MM.1S (cell line): ENCODE measurements around the gene USP6NL.
"Not testable (repeated sequence)": the region's sequence is repeated elsewhere in the genome, so short reads cannot be mapped to it uniquely, and the experiment has no call there.

ENCODE experiments used
- EZH2 ChIP-seq: fragments of 300-600 bp; sonication (generic); optimal IDR thresholded peaks from 2 replicates; pipeline ENCODE3; 2017; ENCODE audit warnings: low read depth, mild to moderate bottlenecking, antibody characterized with exemption, low read length, mixed read lengths
- TF ChIP-seq, protein P1 (sequence below): fragments of 300-600 bp; sonication (generic); IDR thresholded peaks from 2 replicates; pipeline ENCODE4 v1.5.1; 2016; ENCODE audit warnings: antibody characterized with exemption, low read length, mixed read lengths

- TF ChIP-seq, protein P1, sequence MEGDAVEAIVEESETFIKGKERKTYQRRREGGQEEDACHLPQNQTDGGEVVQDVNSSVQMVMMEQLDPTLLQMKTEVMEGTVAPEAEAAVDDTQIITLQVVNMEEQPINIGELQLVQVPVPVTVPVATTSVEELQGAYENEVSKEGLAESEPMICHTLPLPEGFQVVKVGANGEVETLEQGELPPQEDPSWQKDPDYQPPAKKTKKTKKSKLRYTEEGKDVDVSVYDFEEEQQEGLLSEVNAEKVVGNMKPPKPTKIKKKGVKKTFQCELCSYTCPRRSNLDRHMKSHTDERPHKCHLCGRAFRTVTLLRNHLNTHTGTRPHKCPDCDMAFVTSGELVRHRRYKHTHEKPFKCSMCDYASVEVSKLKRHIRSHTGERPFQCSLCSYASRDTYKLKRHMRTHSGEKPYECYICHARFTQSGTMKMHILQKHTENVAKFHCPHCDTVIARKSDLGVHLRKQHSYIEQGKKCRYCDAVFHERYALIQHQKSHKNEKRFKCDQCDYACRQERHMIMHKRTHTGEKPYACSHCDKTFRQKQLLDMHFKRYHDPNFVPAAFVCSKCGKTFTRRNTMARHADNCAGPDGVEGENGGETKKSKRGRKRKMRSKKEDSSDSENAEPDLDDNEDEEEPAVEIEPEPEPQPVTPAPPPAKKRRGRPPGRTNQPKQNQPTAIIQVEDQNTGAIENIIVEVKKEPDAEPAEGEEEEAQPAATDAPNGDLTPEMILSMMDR, result not testable (repeated sequence)
- not testable (repeated sequence) for TF ChIP-seq EZH2
Observed at GRCh38 chr10:11436445-11436844, 175.0 kb downstream of the USP6NL start.
